COLO829 (cell line): ENCODE results near the gene FXYD7.
"Not testable (repeated sequence)": the region's sequence is repeated elsewhere in the genome, so short reads cannot be mapped to it uniquely, and the experiment has no call there.

Source experiments
- DNase-seq: peaks from one replicate; pipeline ENCODE4 v3.0.0; 2012; ENCODE audit warnings: low spot score

FXYD7 gene

DNA sequence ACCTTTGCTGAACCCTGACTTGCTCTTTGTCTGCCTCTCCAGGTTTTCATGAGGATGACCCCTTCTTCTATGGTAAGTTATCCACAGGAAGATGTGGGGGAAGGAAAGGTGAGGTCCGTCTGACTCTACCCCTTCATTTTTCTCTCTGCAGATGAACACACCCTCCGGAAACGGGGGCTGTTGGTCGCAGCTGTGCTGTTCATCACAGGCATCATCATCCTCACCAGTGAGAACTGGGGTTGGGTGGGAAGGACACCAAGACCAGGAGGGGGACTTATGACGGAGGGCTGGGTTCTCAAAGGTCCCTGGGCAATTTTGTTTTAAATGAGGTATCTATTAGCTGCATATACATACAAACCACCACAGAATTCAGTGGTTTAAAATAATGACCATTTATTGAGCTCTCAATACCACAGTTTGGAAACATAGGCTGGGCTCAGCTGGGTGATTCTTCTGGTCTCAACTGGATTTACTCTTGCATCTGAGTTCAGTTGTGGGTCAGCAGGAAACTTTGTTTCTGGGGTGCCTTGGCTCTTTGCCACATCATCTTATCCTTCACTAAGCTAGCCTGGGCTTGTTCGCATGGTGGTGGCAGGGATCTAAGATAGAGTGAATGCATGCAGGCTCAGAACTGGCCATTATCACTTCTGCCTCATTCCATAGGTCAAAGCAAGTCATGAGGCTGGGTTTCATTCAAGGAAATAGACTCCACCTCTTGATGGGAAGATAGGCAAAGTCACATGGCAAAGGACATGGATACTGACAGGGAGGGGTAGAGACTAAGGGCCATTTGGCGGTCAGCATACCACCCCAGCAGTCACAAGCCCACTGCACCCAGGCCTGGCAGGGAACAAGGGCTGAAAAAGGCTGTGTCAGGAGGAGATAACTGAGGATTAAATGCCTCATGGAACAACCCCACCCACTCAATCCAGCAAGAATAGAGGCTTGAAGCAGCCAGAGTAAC is 23.3 kb downstream of the FXYD7 start:
- DNase-seq: peak; percentile 75

GRCh38 chr19:35167251-35168119 is 24.4 kb downstream of the FXYD7 start:
- no peak for DNase-seq

- DNase-seq: no peak
Observed at GRCh38 chr19:35168196-35168595, 25.1 kb downstream of the FXYD7 start.

GRCh38 chr19:35169221-35169995 is 26.4 kb downstream of the FXYD7 start:
- no peak for DNase-seq

DNA sequence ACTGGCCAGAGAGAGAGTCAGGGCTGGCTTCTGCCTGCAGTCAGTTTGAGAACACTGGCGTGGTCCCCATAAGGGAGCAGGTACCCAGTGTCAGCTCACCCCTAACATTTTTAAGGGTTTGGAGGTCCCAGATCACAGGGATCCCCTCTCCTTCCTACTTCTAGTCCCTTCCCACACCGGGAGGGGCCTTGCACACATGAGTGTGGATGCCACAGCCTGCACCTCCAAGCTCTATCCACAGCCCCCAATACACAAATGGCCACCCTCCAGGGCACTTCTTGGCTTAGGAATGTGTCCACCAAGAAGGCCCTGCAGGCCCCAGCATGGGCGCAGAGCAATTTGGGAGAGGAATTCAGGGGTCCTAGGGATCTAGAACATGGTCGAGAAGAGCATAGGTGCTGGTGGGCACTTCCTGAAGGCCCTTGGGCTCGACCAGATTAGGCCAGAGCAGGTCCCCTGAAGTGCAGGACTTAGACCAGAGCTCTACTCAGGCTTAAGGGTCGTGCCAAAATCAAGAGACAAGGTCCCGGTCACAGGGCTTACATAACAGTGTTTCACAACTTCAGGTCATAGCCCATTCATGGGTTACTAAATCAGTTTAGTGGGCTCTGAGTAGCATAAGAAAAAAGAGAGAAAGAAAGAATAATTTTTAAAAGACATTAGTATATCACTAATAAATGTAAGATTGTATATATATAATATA is 27.5 kb downstream of the FXYD7 start:
- DNase-seq: no peak

DNA sequence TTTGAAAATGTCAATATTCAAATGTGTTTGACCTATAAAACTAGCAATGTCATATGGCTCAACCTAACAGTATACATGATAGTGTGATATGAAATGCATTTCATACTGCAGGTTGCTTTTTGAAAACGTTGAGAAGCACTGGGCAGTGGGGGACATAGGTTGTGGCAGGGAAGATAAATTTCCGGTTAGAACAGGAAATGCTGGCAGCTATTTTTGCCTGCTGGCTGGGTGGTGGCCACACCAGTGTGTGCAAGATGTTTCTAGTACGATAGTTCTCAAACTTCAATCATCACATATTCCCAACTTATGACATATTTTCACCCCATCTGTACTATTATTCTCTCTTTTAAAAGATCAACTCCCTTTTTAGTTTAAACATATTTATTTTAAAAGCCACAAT is 28.7 kb downstream of the FXYD7 start:
- no peak for DNase-seq

- no peak for DNase-seq
Observed at GRCh38 chr19:35174226-35174625, 31.2 kb downstream of the FXYD7 start.

- DNase-seq: no peak
Observed at GRCh38 chr19:35176181-35176570, 33.1 kb downstream of the FXYD7 start.

GRCh38 chr19:35177377-35178274 is 34.6 kb downstream of the FXYD7 start:
- DNase-seq: no peak

DNA sequence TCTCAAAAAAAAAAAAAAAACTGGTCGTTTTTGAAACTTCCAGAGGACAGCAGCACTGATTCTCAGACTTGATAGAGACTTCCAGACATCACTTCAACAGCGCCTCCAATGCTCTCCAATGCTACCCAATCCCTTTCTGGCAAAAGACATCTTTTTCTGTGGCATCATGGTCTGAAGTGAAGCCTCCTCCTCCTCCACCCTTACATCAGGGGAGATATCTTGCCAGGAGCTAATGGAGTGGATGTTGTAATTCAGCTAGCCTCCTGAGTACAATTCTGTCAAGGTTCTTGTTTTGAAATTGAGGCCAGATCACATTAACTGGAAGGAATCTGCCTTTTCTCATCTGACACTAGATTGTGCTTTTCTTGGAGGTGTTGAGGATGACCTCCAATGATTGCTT is 35.6 kb downstream of the FXYD7 start:
- no peak for DNase-seq

DNA sequence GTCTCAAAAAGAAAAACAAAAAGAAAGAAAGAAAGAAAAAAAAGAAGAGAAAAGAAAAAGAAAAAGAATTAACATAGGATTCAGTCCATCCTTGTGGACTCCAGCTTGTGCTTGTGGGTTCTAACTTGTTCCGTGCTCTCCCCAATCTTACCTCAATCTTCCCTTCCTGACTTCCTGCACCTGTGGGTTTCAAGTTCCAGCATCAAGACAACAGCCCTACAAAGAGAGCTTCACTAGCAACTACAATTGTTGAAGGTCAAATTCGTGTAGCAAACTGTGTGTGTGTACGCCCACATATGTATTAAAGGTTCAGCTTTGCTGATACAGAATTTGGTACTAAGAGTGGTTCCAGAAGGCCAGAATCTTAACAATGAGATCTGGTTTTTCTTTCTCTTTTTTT is 36.8 kb downstream of the FXYD7 start:
- DNase-seq: no peak

DNA sequence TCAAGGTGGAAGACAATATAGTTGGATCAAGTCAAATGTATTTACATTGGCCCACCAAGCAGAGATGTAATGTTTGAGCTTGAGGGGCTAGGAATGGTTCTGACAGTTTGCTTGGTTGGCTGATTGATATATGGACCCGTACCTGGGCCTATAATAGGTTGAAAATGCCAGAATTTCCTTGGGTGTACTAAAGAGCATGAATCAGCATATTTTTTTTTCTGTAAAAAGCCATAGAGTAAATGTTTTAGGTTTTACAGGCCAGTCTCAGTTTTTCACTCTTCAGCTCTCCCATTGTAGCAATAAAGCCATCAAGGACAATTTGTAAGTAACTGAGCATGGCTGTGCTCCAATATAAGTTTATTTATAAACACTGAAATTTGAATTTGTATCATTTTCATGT is 38.3 kb downstream of the FXYD7 start:
- DNase-seq: no peak

DNA sequence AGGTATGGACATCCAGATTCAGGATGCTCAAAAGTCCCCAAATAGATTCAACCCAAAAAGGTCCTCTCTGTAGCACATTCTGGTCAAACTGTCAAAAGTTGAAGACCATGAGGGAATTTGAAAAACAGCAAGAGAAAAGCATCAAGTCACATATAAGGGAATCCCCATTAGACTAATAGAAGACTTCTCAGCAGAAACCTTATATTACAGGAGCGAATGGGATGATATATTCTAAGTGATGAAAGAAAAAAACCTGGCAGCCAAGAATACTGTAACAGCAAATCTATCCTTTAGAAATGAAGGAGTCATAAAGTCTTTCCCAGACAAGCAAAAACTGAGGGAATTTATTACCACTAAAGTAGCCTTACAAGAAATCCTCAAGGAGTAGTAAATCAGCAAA is 41.2 kb downstream of the FXYD7 start:
- no peak for DNase-seq

- DNase-seq: no peak
Observed at GRCh38 chr19:35184884-35185283, 41.8 kb downstream of the FXYD7 start.

- no peak for DNase-seq
Observed at GRCh38 chr19:35194012-35194984, 51.2 kb downstream of the FXYD7 start.

DNA sequence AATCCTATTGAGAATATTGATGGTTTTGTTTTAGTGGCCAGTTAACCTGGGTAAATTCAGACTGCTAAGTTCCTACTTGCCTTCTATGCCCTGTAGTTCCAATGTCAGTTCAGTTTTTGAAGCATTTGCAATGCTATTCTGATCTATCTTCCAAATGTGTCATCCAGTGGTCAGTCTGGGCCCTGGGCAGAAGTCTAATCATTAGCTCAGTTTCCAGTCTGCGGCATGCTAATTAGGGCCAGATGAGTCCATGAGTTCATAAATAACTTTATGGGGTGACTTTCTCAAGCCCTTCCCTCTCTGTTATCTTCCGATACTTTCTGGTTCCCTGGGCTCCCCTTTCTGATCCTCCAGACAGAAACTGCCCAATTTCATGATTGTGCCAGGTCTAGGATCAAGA is 52.8 kb downstream of the FXYD7 start:
- DNase-seq: no peak

DNA sequence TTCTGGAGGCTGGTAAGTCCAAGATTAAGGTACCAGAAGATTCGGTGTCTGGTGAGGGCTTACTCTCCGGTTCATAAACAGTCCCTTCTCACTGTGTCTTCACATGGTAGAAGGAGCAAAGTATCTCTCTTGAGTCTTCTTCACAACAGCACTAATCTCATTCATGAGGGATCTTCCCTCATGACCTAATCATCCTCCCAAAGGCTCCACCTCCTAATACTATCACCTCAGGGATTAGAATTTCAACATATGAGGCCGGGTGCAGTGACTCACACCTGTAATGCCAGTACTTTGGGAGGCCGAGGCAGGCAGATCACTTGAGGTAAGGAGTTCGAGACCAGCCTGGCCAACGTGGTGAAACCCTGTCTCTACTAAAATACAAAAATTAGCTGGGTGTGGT is 53.8 kb downstream of the FXYD7 start:
- DNase-seq: not testable (repeated sequence)

GRCh38 chr19:35199481-35199880 is 56.4 kb downstream of the FXYD7 start:
- no peak for DNase-seq
